A549 (cell line): ENCODE results near the gene NR3C2. TPM values are rescaled to one million over a fixed set of nuclear protein-coding genes. Genes with fewer than 3 reads are reported as not detected.

Source experiments
- ATAC-seq, 2 experiments: fragments of 200-7000 bp in 1 of 2; fragments of >200 bp in 1 of 2; cut with Nextera tagmentation in 1 of 2; cut with Tn5 transposase in 1 of 2; 3 replicates each; pipeline versions ENCODE4 v1.8.0 to v1.9.1; 2018 to 2020; ENCODE audit warnings: mild to moderate bottlenecking in 1 of 2, moderate library complexity in 1 of 2
- CTCF ChIA-PET: fragments of 300-600 bp; sonication (Branson Sonifier 250); formaldehyde crosslinking; extraction: SDS; loops from one replicate; lab custom pipeline; 2021; ENCODE audit warnings: antibody characterized with exemption, inconsistent platforms; lab: Yijun Ruan, JAX
- POLR2A ChIA-PET: fragments of 350-600 bp; formaldehyde crosslinking; extraction: SDS; loops from one replicate; lab custom pipeline; 2021; ENCODE audit warnings: antibody characterized with exemption, inconsistent platforms; lab: Yijun Ruan, JAX
- DNase-seq, 2 experiments: peaks; one replicate each; pipeline versions ENCODE4 v3.0.0 to v3.0.0-alpha.2; 2011 to 2016; ENCODE audit warnings: low read depth in 1 of 2, low spot score in 1 of 2
- FAIRE-seq: peaks from 2 replicates; lab custom pipeline; 2011; peaks lifted over from hg19 to GRCh38; lab: Jason Lieb, UNC
- H3K27ac ChIP-seq, 2 experiments: fragments of >200 bp; sonication (Bioruptor Twin); formaldehyde crosslinking; 3 replicates each; pipeline ENCODE4 v1.5.1; 2016 to 2017
- H3K4me1 ChIP-seq: fragments of >200 bp; sonication (Bioruptor Twin); formaldehyde crosslinking; 3 replicates; pipeline ENCODE4 v1.6.1; 2016
- H3K4me2 ChIP-seq: fragments of >200 bp; sonication (Bioruptor Twin); formaldehyde crosslinking; 3 replicates; pipeline ENCODE4 v1.6.1; 2016
- H3K4me3 ChIP-seq: fragments of >200 bp; sonication (Bioruptor Twin); formaldehyde crosslinking; 3 replicates; pipeline ENCODE4 v1.5.1; 2016
- H3K9me3 ChIP-seq: fragments of >200 bp; sonication (Bioruptor Twin); formaldehyde crosslinking; 3 replicates; pipeline ENCODE4 v1.6.1; 2016
- BHLHE40 ChIP-seq: IDR thresholded peaks from 2 replicates; pipeline ENCODE4 v1.6.1; 2012; ENCODE audit warnings: low read depth, low read length, inconsistent platforms
- CBX8 ChIP-seq: fragments of 200-600 bp; sonication (generic); IDR thresholded peaks from 2 replicates; pipeline ENCODE4 v1.6.1; 2016
- CEBPB ChIP-seq, 2 experiments: fragments of >200 bp in 1 of 2; sonication (Bioruptor Twin) in 1 of 2; formaldehyde crosslinking in 1 of 2; IDR thresholded peaks; 2 replicates each; pipeline ENCODE4 v1.6.1; 2012 to 2016
- CHD2 ChIP-seq: fragments of 150-350 bp; IDR thresholded peaks from 2 replicates; pipeline ENCODE4 v1.6.1; 2014; ENCODE audit warnings: low read length; ENCODE audit not compliant: partially characterized antibody
- EP300 ChIP-seq, 2 experiments: fragments of >200 bp; sonication (Bioruptor Twin); formaldehyde crosslinking; IDR thresholded peaks; 2 replicates in 1 of 2; 3 replicates in 1 of 2; pipeline ENCODE4 v1.6.1; 2016 to 2017
- FOSB ChIP-seq: fragments of 250-450 bp; sonication (Bioruptor Pico); IDR thresholded peaks from 2 replicates; pipeline ENCODE4 v1.5.0; 2020; ENCODE audit warnings: mild to moderate bottlenecking, moderate library complexity
- HOXA7 ChIP-seq: fragments of 250-450 bp; sonication (Bioruptor Pico); IDR thresholded peaks from 2 replicates; pipeline ENCODE4 v1.5.0; 2020; ENCODE audit warnings: mild to moderate bottlenecking, moderate library complexity
- HOXB5 ChIP-seq: fragments of 250-450 bp; sonication (Bioruptor Pico); IDR thresholded peaks from 2 replicates; pipeline ENCODE4 v1.5.0; 2020; ENCODE audit warnings: mild to moderate bottlenecking, moderate library complexity
- JUN ChIP-seq, 2 experiments: fragments of >200 bp; sonication (Bioruptor Twin); formaldehyde crosslinking; IDR thresholded peaks; 2 replicates in 1 of 2; 3 replicates in 1 of 2; pipeline ENCODE4 v1.6.1; 2016 to 2017
- JUNB ChIP-seq: fragments of >200 bp; sonication (Bioruptor Twin); formaldehyde crosslinking; IDR thresholded peaks from 2 replicates; pipeline ENCODE4 v1.6.1; 2016
- KDM1A ChIP-seq: fragments of 200-600 bp; sonication (generic); IDR thresholded peaks from 2 replicates; pipeline ENCODE4 v1.6.1; 2016; ENCODE audit warnings: low read depth, mild to moderate bottlenecking
- KDM5A ChIP-seq: fragments of 200-600 bp; sonication (generic); IDR thresholded peaks from 2 replicates; pipeline ENCODE4 v1.6.1; 2016; ENCODE audit warnings: antibody characterized with exemption, mild to moderate bottlenecking
- MYC ChIP-seq: IDR thresholded peaks from 2 replicates; pipeline ENCODE4 v1.6.1; 2012; ENCODE audit warnings: mild to moderate bottlenecking, inconsistent platforms, low read length, improper control_type of control experiment, borderline replicate concordance
- NPAS2 ChIP-seq: fragments of 250-450 bp; sonication (Bioruptor Pico); IDR thresholded peaks from 2 replicates; pipeline ENCODE4 v1.8.0; 2022; ENCODE audit warnings: mild to moderate bottlenecking, moderate library complexity, borderline replicate concordance
- NR3C1 ChIP-seq: fragments of >200 bp; sonication (Bioruptor Twin); formaldehyde crosslinking; IDR thresholded peaks from 3 replicates; pipeline ENCODE4 v1.6.1; 2017
- PHF8 ChIP-seq: fragments of 200-600 bp; sonication (generic); IDR thresholded peaks from 2 replicates; pipeline ENCODE4 v1.6.1; 2016; ENCODE audit warnings: low read depth, mild to moderate bottlenecking, antibody characterized with exemption, moderate library complexity, borderline replicate concordance
- POLR2AphosphoS2 ChIP-seq: conservative IDR thresholded peaks from 2 replicates; pipeline ENCODE4 v1.6.1; 2012; ENCODE audit warnings: low read length, improper control_type of control experiment, inconsistent platforms
- RARB ChIP-seq: fragments of 250-450 bp; sonication (Bioruptor Pico); IDR thresholded peaks from 2 replicates; pipeline ENCODE4 v1.8.0; 2021; ENCODE audit warnings: mild to moderate bottlenecking, moderate library complexity
- RCOR1 ChIP-seq: fragments of 150-350 bp; IDR thresholded peaks from 2 replicates; pipeline ENCODE4 v1.6.1; 2014; ENCODE audit warnings: antibody characterized with exemption, low read length, low read depth
- RNF2 ChIP-seq: fragments of 200-600 bp; sonication (generic); IDR thresholded peaks from 2 replicates; pipeline ENCODE4 v1.6.1; 2016; ENCODE audit warnings: low read depth, mild to moderate bottlenecking, antibody characterized with exemption, moderate library complexity, borderline replicate concordance
- SREBF2 ChIP-seq: fragments of 450-650 bp; IDR thresholded peaks from 2 replicates; pipeline ENCODE4 v1.6.1; 2014; ENCODE audit warnings: mild to moderate bottlenecking, moderate library complexity
- TFCP2L1 ChIP-seq: fragments of 250-450 bp; sonication (Bioruptor Pico); IDR thresholded peaks from 2 replicates; pipeline ENCODE4 v1.5.0; 2021; ENCODE audit warnings: mild to moderate bottlenecking
- TP53 ChIP-seq: fragments of 250-450 bp; sonication (Bioruptor Pico); IDR thresholded peaks from 2 replicates; pipeline ENCODE4 v1.5.0; 2021; ENCODE audit warnings: mild to moderate bottlenecking, moderate library complexity
- ZNF302 ChIP-seq: fragments of 250-450 bp; sonication (Bioruptor Pico); IDR thresholded peaks from 2 replicates; pipeline ENCODE4 v1.9.0; 2021; ENCODE audit warnings: inconsistent platforms, mild to moderate bottlenecking, moderate library complexity
- WGBS: methylation state at CpG from one replicate; pipeline ENCODE4 v1.1.6; 2017; ENCODE audit errors: missing lambda C conversion rate; 5-methylcytosine and 5-hydroxymethylcytosine counted together
- polyA minus RNA-seq: library from RNA; depleted of rRNA, polyadenylated mRNA; stranded (reverse); fragments of >200 nt; gene quantifications from 2 replicates; pipeline ENCODE4 v1.2.3, GENCODE V29; 2011; rRNA and poly(A)+ RNA removed
- polyA plus RNA-seq, 4 experiments: library from polyadenylated mRNA; depleted of rRNA in 3 of 4; stranded (reverse); fragments of >200 nt; fragmentation: RNase III in 1 of 4; extraction: RNeasy Plus Mini Kit Qiagen cat#74134 plus additional on column Dnase treatment in 1 of 4; gene quantifications; 2 replicates in 3 of 4; 3 replicates in 1 of 4; pipeline ENCODE4 v1.2.3, GENCODE V29; 2011 to 2017
- TF ChIP-seq, protein P1 (sequence below): fragments of >200 bp; sonication (Bioruptor Twin); formaldehyde crosslinking; IDR thresholded peaks from 3 replicates; pipeline ENCODE4 v1.6.1; 2016
- TF ChIP-seq, protein P2 (sequence below): IDR thresholded peaks from 2 replicates; pipeline ENCODE4 v1.6.1; 2012
- TF ChIP-seq, protein P3 (sequence below): fragments of >200 bp; sonication (Bioruptor Twin); formaldehyde crosslinking; IDR thresholded peaks from 3 replicates; pipeline ENCODE4 v1.5.1; 2016
- TF ChIP-seq, protein P4 (sequence below): fragments of 250-450 bp; sonication (Bioruptor Pico); IDR thresholded peaks from 2 replicates; pipeline ENCODE4 v1.5.0; 2020; ENCODE audit warnings: low read depth, mild to moderate bottlenecking, moderate library complexity
- TF ChIP-seq, protein P5 (sequence below): fragments of >200 bp; sonication (Bioruptor Twin); formaldehyde crosslinking; IDR thresholded peaks from 2 replicates; pipeline ENCODE4 v1.6.1; 2016
- TF ChIP-seq, protein P6 (sequence below): fragments of 200-600 bp; sonication (generic); IDR thresholded peaks from 2 replicates; pipeline ENCODE4 v1.6.1; 2016; ENCODE audit warnings: antibody characterized with exemption, mild to moderate bottlenecking, moderate library complexity

Gene NR3C2
- polyA plus RNA-seq (2011; rRNA removed) (0.03 and 0.08 TPM in 2 replicates), polyA plus RNA-seq (2017; fragmentation: RNase III; extraction: RNeasy Plus Mini Kit Qiagen cat#74134 plus additional on column Dnase treatment) (0.01 to 0.08 TPM in 2 of 3 replicates, not detected in the other), polyA minus RNA-seq (0.29 and 0.50 TPM in 2 replicates)
- 0.01 TPM in 1 of 2 replicates, not detected in the other for polyA plus RNA-seq (2012; cell fraction: cytosol; rRNA removed)
- polyA plus RNA-seq (2012; cell fraction: nucleus; rRNA removed) = 0.02 TPM in 1 of 2 replicates, not detected in the other

DNA sequence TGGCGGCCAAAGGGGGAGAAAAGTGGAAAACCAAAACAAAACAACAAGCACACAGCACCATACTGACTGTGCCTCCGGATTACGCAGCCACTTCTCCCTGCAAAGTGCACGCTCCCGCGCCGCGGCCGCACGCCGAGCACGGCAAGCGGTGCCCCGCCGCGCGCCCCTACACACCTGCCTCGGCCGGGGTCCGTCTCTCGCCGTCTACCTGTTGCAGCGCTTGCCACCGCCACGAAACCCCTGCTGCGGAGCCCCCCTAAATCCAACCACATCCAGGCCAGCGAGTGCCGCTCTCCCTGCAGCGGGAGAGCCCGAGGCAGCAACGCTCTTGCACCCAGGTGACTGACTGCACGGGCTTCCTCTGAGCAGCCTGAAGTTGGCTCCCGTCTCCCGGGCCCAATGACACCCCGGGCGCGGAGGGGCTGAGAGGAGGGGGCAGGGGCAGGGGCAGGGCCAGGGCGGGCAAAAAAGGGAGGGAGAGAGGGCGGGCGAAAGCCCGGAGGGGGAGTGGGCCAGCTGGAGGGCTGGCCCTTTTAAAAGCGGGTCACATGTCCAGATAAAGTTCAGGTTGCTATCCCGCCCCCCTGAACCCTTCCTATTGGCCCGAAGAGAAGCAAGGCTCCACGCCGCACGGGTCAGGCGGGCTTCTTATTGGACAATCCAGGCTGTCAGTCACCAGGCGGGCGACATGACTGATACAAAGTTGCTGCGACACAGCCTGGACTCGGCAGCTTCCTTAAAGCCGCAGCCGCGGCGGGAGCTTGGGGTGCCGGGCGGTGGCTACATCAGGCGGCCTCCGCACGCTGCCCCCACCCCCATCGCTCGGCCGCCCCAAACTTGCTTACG lies at the start of gene NR3C2:
Gene NR3C2, minus strand, starts transcription at position 429 of the 846 bp plus-strand sequence.
- no peak for FAIRE-seq
- peak within 1 kb of the TSS; percentile 61 to 67; a peak in 5 of 6 replicates for H3K27ac ChIP-seq
- TF ChIP-seq PHF8 (peak; percentile 50; the same call in 1 of the 2 replicates), JUN (IDR thresholded peaks at IDR 0.05) (no peak), RARB (no peak), MYC (no peak), HOXB5 (CRISPR knock-in tag) (no peak), NPAS2 (CRISPR knock-in tag) (no peak), HOXA7 (no peak), EP300 (IDR thresholded peaks at IDR 0.05) (no peak), CBX8 (no peak), TFCP2L1 (CRISPR knock-in tag) (no peak), SREBF2 (no peak), TP53 (no peak), BHLHE40 (no peak), KDM5A (no peak), JUNB (no peak), NR3C1 (no peak), CHD2 (no peak), CEBPB (IDR thresholded peaks at IDR 0.05) (no peak), KDM1A (no peak), FOSB (CRISPR knock-in tag) (no peak), ZNF302 (CRISPR knock-in tag) (no peak), POLR2AphosphoS2 (no peak), RCOR1 (no peak), RNF2 (peak; percentile 75; the same call in 1 of the 2 replicates)
- TF ChIP-seq, protein P1, sequence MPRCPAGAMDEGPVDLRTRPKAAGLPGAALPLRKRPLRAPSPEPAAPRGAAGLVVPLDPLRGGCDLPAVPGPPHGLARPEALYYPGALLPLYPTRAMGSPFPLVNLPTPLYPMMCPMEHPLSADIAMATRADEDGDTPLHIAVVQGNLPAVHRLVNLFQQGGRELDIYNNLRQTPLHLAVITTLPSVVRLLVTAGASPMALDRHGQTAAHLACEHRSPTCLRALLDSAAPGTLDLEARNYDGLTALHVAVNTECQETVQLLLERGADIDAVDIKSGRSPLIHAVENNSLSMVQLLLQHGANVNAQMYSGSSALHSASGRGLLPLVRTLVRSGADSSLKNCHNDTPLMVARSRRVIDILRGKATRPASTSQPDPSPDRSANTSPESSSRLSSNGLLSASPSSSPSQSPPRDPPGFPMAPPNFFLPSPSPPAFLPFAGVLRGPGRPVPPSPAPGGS = no peak
- TF ChIP-seq, protein P2, sequence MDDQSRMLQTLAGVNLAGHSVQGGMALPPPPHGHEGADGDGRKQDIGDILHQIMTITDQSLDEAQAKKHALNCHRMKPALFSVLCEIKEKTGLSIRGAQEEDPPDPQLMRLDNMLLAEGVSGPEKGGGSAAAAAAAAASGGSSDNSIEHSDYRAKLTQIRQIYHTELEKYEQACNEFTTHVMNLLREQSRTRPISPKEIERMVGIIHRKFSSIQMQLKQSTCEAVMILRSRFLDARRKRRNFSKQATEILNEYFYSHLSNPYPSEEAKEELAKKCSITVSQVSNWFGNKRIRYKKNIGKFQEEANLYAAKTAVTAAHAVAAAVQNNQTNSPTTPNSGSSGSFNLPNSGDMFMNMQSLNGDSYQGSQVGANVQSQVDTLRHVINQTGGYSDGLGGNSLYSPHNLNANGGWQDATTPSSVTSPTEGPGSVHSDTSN = peak; percentile 95
- TF ChIP-seq, protein P3, sequence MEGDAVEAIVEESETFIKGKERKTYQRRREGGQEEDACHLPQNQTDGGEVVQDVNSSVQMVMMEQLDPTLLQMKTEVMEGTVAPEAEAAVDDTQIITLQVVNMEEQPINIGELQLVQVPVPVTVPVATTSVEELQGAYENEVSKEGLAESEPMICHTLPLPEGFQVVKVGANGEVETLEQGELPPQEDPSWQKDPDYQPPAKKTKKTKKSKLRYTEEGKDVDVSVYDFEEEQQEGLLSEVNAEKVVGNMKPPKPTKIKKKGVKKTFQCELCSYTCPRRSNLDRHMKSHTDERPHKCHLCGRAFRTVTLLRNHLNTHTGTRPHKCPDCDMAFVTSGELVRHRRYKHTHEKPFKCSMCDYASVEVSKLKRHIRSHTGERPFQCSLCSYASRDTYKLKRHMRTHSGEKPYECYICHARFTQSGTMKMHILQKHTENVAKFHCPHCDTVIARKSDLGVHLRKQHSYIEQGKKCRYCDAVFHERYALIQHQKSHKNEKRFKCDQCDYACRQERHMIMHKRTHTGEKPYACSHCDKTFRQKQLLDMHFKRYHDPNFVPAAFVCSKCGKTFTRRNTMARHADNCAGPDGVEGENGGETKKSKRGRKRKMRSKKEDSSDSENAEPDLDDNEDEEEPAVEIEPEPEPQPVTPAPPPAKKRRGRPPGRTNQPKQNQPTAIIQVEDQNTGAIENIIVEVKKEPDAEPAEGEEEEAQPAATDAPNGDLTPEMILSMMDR = no peak
- TF ChIP-seq, protein P4, sequence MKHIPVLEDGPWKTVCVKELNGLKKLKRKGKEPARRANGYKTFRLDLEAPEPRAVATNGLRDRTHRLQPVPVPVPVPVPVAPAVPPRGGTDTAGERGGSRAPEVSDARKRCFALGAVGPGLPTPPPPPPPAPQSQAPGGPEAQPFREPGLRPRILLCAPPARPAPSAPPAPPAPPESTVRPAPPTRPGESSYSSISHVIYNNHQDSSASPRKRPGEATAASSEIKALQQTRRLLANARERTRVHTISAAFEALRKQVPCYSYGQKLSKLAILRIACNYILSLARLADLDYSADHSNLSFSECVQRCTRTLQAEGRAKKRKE (CRISPR knock-in tag) = no peak
- TF ChIP-seq, protein P5, sequence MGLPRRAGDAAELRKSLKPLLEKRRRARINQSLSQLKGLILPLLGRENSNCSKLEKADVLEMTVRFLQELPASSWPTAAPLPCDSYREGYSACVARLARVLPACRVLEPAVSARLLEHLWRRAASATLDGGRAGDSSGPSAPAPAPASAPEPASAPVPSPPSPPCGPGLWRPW = no peak
- TF ChIP-seq, protein P6, sequence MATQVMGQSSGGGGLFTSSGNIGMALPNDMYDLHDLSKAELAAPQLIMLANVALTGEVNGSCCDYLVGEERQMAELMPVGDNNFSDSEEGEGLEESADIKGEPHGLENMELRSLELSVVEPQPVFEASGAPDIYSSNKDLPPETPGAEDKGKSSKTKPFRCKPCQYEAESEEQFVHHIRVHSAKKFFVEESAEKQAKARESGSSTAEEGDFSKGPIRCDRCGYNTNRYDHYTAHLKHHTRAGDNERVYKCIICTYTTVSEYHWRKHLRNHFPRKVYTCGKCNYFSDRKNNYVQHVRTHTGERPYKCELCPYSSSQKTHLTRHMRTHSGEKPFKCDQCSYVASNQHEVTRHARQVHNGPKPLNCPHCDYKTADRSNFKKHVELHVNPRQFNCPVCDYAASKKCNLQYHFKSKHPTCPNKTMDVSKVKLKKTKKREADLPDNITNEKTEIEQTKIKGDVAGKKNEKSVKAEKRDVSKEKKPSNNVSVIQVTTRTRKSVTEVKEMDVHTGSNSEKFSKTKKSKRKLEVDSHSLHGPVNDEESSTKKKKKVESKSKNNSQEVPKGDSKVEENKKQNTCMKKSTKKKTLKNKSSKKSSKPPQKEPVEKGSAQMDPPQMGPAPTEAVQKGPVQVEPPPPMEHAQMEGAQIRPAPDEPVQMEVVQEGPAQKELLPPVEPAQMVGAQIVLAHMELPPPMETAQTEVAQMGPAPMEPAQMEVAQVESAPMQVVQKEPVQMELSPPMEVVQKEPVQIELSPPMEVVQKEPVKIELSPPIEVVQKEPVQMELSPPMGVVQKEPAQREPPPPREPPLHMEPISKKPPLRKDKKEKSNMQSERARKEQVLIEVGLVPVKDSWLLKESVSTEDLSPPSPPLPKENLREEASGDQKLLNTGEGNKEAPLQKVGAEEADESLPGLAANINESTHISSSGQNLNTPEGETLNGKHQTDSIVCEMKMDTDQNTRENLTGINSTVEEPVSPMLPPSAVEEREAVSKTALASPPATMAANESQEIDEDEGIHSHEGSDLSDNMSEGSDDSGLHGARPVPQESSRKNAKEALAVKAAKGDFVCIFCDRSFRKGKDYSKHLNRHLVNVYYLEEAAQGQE = no peak

More for the DNA sequence above, at the start of gene NR3C2:
- peak within 1 kb of the TSS; percentile 64 for H3K4me3 ChIP-seq
- peak within 1 kb of the TSS; percentile 98 for H3K4me2 ChIP-seq
- H3K9me3 ChIP-seq = no peaks in the 10 kb centered on the region
- CTCF ChIA-PET = no interaction called here
- POLR2A ChIA-PET = no interaction called here
- DNase-seq (peak; percentile 94 to 97), ATAC-seq (peak; percentile 95 to 99)
- 3% methylated on average over 14 of the region's 65 CpGs for WGBS
- peaks cover 10% of the 10 kb centered on the region; the same call in 2 of the 3 replicates for H3K4me1 ChIP-seq
